Cardiac ventricle fibroblast (primary cell): ENCODE results near the gene ACRBP. TPM values are rescaled to one million over a fixed set of nuclear protein-coding genes. Genes with fewer than 3 reads are reported as not detected.

Experiments
- total RNA-seq: library from RNA; depleted of rRNA; stranded (reverse); fragments of >200 nt; gene quantifications from 2 replicates; pipeline ENCODE4 v1.2.3, GENCODE V29; 2015

ACRBP gene
- total RNA-seq = 0.10 and 0.31 TPM in 2 replicates

GRCh38 chr12:6647083-6647604, at the start of gene ACRBP:
TSS of gene ACRBP (minus strand) at chr12:6647432. CDS start at chr12:6647366, 66 bp downstream.

DNA sequence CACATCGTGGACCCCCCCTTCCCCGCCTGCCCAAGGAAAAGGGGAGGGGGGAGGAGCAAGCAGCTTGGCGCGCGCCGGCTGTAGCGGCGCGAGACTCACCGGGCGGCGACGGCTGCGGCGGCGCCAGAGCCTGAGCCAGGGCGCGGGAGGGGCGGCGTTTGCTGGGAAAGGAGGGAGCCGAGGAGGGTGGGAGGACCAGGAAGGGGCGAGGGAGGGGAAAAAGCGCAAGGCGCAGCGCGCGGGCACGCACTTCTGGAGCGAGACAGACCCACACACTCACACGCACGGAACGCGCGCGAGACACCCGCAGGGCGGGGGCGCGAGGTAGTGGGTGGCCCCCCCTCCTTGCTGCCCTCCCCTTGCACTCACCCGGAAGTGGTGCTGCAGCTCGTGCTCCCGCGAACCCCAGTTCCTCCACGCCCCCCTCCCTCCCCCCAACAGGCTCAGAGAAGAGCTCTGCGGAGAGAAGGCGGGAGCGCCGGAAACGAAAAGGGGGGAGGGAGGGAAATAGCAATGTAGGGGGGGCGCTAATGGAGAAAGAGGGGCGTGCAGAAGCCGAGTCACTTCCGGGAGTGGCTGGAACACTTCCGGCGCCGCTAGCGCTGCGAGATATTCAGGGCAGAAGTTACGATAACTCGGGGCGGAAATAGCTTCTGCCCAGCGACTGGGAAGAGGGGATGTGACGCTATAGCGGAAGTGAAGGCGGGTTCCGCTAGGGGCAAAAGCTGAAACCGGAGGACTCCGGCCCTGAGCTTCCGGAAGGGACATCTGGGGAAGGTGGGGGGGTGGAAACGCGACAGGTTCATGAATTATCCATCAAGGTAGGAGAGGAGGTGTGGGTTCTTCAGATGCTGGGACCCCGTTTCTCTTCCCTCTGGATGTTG, 42.0 kb upstream of the ACRBP start, which contains the start of gene ZNF384:
TSS of gene ZNF384 (minus strand) at position 377 of the 884 bp plus-strand sequence. CDS start 9,855 bp downstream, outside the sequence.

GRCh38 chr12:6662906-6663742, 15.9 kb upstream of the ACRBP start, which contains the start of gene ING4:
TSS of gene ING4 (minus strand) at chr12:6663119. CDS start at chr12:6663101, 18 bp downstream.

DNA sequence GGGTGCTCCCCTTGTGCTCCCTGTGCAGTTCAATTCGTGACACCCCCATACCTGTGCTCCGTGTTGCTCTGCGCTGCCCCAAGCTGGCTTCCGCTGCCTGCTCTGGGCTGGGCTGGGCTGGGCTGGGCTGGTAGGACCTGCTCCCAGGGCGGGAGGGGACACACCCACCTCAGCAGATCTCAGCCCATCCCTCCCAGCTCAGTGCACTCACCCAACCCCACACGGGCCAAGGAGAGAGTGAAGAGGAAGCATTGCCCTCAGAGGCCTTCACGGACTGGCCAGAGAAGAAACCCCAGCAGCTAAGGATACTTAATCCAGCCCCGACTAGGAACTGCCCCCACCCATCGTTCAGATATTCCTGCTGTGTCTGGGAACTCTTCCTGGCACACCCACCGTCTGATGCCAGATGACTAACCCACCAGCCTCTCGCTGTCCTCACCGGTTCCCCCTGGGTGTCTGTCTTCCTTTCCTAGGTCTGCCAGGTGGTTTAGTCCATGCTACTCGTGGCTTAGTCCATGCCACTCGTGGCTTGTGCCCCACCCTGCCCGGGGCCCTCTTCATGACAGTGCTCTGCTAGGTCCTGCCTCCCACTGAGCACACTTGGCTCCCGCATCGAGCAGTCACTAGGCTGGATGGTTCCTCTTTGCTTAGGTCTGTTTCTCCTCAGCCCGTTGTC, 11.2 kb downstream of the ACRBP start, which contains the start of gene LPAR5:
TSS of gene LPAR5 (minus strand) at position 104 of the 676 bp plus-strand sequence. CDS start 14,711 bp downstream, outside the sequence.

Other genes starting within 250 kb of the ACRBP start
- gene CD27, start 202.5 kb downstream of the ACRBP start, total RNA-seq = not detected in 2 replicates
- 15.4 and 18.6 TPM in 2 replicates for gene TAPBPL, start 195.4 kb downstream of the ACRBP start, total RNA-seq
- gene VAMP1, start 176.8 kb downstream of the ACRBP start, total RNA-seq = 5.1 and 10.3 TPM in 2 replicates
- gene MRPL51, start 154.2 kb downstream of the ACRBP start, total RNA-seq = 74.1 and 85.0 TPM in 2 replicates
- 85.5 and 166 TPM in 2 replicates for gene NCAPD2, start 153.3 kb downstream of the ACRBP start, total RNA-seq
- gene GAPDH, start 112.9 kb downstream of the ACRBP start, total RNA-seq = 4,305 and 4,799 TPM in 2 replicates
- gene IFFO1, start 91.4 kb downstream of the ACRBP start, total RNA-seq = 19.7 and 21.0 TPM in 2 replicates
- 19.3 and 21.8 TPM in 2 replicates for gene NOP2, start 79.1 kb downstream of the ACRBP start, total RNA-seq
- gene CHD4, start 40.1 kb downstream of the ACRBP start, total RNA-seq = 125 and 162 TPM in 2 replicates
- not detected in 2 replicates for gene LPAR5, start 11.5 kb downstream of the ACRBP start, total RNA-seq
- 39.3 TPM in 2 replicates for gene ING4, start 15.7 kb upstream of the ACRBP start, total RNA-seq
- gene ZNF384, start 41.9 kb upstream of the ACRBP start, total RNA-seq = 20.0 and 20.5 TPM in 2 replicates
- gene PIANP, start 53.4 kb upstream of the ACRBP start, total RNA-seq = not detected in 2 replicates
- 74.9 and 87.5 TPM in 2 replicates for gene COPS7A, start 76.6 kb upstream of the ACRBP start, total RNA-seq
- 124 and 127 TPM in 2 replicates for gene MLF2, start 105.7 kb upstream of the ACRBP start, total RNA-seq
- gene PTMS, start 118.9 kb upstream of the ACRBP start, total RNA-seq = 203 and 226 TPM in 2 replicates
- 0.06 and 0.10 TPM in 2 replicates for gene LAG3, start 125.1 kb upstream of the ACRBP start, total RNA-seq
- 0.49 and 0.75 TPM in 2 replicates for gene CD4, start 142.1 kb upstream of the ACRBP start, total RNA-seq
- gene GPR162, start 174.4 kb upstream of the ACRBP start, total RNA-seq = 1.0 and 2.2 TPM in 2 replicates
- gene P3H3, start 181.0 kb upstream of the ACRBP start, total RNA-seq = 66.9 and 86.2 TPM in 2 replicates
- gene GNB3, start 193.5 kb upstream of the ACRBP start, total RNA-seq = 0.20 and 2.4 TPM in 2 replicates
- gene CDCA3, start 203.9 kb upstream of the ACRBP start, total RNA-seq = 0.88 and 1.8 TPM in 2 replicates
- 43.2 and 48.2 TPM in 2 replicates for gene USP5, start 204.7 kb upstream of the ACRBP start, total RNA-seq
- 800 and 891 TPM in 2 replicates for gene TPI1, start 220.1 kb upstream of the ACRBP start, total RNA-seq
- gene SPSB2, start 225.9 kb upstream of the ACRBP start, total RNA-seq = 8.2 and 8.3 TPM in 2 replicates